ENCODE measurements around the gene ENPP6.

GRCh38 chr4:184122631-184123408, 94.9 kb downstream of the ENPP6 start:
- TF ChIP-seq EZH2 (IDR thresholded peaks at IDR 0.05) (no peak), POLR2AphosphoS5 (IDR thresholded peaks at IDR 0.05; ENCODE audit: borderline replicate concordance, low read depth, low read length) (no peak)

All from SK-N-MC (cell line).